ENCODE results near the gene ILDR1.

Gene ILDR1

DNA sequence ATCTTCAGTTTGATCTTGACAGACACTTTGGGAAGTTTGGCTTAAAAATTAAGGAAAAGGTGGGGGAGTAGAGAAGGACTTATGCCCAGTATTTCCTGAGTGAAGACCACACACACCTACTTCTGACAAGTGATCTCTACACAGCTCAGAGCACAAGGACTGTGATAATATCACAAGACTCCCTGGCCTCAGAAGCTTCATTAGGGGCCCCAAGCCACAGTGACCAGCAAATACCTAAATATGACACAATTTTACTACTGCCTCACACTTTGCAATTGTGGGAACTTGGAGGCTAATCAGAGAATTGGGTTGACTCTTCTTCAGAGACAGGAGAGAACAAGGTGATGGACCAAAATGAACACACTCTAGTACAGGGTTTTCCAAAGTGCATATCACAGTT lies 2.6 kb downstream of the ILDR1 start:
- no peak for DNase-seq (ENCODE audit: low read depth)

DNA sequence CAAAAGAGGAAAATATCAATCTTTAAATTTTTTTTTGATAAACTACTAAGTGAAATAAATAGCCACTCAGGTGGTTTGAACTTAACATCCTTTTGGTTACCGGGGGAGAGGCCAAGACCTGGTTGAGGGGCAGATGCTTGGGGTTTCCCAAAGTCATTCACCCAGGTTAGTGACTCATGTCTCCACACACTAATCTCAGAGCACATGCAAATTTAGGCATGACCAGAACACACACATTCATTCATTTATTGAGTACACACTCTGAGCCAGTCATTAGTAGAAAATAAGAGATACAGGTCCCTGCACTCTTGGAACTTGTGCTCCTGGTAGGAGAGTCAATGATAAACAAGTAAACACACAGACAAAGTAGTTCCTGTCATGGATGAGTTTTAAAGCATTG lies 7.3 kb downstream of the ILDR1 start:
- DNase-seq (ENCODE audit: low read depth) = no peak

DNA sequence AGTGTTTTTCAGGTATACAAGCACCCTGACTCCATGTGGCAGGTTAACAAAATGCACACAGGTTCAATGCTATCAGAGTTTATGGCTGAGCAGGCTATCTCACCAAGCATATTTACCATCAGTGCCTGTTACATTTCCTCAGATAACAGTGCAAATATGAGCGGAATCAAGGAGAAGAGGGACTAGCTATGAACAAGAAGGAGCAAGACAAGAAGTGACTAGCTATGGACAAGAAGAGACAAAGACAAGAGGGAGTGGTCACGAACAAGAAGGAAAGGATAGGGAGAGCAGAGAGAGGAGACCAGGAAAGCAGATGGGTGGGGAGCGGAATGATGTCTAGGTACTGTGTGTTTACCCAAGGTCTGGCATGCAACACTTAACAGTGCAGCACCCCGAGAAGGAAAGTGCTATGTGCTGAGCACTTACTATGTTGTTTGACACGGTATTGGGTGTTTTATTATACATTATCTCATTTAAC lies 8.6 kb downstream of the ILDR1 start:
- no peak for DNase-seq (ENCODE audit: low read depth)

DNA sequence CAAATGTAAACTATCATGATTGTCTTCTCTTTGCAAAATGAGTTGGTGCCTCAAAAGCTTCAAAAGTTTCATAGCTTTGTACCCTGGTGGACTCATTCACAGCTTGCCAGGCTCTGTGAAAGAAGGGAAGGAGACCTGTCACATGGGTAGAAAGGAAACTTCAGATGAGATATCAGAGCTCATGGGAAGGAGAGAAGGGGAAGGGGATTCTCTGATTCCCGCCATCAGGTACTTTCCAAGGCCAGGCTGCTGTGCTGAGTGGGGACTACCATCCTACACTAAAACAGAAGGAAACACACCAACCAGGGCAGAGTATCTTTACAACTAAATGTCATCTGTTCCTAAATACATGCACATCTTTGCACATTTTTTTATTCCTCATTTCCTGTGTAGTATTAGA lies 9.2 kb downstream of the ILDR1 start:
- no peak for DNase-seq (ENCODE audit: low read depth)

DNA sequence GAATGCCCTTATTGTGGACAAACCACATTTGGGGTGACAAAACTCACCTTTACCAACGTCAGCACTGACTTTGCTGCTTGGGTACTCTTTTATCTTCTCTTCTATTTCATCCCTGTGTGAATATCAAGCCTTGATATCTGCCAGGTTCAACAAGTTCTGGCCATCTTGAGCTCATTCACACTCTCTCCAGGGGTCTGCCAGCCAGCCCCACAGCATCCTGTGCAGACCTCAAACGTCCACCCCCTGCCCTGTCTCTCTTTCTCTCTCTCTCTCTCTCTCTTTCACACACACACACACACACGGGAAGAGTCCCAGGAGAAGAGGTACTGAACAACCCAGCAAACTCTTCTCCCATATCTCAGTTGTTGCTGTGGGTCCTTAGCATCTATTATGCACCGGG lies 10.7 kb downstream of the ILDR1 start:
- DNase-seq (ENCODE audit: low read depth) = no peak

DNA sequence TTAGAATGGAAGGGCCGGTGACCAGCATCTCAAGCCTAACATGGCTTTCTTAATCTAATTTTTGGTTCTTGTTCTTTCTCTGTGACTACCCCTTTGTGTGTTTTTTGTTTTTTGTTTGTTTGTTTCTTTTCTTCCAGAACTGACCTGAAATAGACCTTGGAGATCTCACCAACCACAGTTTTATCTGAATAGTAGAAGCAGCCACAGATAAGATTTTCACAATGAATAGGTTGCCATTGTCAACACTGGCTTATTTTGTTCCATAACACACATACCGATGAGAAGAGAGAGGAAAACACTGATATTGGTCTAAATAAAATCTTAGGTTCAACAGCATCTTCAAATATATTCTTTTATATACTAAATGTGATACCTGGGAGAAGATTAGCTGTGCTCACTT lies 11.5 kb downstream of the ILDR1 start:
- no peak for DNase-seq (ENCODE audit: low read depth)

DNA sequence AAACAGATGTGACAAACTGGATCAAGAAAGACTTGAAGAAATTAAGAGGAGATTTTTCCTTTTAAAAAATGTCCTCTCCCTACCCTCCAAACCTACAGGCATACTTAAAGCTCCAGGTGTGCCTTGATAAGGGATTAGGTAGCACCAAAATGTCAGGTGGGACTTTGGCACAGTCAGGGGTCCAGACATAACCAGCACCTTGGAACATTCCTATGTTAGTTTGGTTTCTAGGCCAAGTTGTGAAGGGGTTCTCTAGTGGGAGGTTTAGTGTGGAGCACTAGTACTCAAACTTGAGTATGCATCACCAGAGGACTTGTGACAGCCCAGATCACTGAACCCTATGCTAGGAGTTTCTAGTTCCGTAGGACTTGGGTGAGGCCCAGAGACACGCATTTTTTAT lies 13.9 kb downstream of the ILDR1 start:
- no peak for DNase-seq (ENCODE audit: low read depth)

DNA sequence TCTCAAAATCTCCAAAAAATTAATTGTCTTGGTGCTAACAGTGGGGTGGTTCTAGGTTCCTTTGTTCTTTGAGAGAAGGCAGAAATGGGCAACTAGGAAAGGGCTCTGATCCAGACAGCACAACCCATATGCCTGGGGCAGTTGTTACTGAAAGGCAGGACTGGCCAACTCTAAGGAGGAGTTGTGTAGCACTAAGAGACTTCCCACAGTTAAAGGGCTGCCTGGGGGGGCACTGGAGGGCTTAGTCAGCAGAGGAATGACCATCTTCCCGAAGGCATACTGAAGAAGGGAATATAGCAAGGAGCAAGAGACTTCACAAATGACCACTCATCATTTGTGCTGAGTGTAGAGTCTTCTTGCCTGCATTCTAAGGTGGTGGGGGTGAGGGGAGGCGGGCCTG lies 15.8 kb downstream of the ILDR1 start:
- no peak for DNase-seq (ENCODE audit: low read depth)

DNA sequence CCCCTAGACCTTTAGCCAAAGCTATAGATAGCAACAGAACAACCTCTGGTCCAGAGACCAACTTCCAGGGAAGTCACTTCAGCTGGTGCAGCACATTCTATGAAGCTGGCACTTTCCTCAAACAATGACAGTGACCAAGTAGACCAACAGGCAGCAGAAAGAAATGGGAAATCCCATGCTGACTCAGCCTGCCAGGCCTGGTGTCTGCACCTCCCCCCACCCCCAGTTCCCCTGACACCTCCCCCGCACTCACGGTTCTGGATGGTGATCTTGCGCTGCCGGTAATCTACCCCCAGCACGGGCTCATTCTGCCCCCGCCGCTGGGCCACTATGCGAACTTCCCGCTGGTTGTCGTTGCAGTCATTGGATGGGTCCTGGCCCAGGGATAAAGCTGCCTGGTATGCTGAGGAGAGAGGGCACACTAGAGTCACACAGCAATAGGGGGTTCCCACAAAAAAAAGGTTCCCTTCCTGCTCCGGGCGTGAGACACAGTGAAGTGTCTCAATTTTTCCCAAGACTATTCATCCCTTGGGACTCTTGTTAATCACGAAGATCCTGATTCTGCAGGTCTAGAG lies 17.0 kb downstream of the ILDR1 start:
- no peak for DNase-seq (ENCODE audit: low read depth)

DNA sequence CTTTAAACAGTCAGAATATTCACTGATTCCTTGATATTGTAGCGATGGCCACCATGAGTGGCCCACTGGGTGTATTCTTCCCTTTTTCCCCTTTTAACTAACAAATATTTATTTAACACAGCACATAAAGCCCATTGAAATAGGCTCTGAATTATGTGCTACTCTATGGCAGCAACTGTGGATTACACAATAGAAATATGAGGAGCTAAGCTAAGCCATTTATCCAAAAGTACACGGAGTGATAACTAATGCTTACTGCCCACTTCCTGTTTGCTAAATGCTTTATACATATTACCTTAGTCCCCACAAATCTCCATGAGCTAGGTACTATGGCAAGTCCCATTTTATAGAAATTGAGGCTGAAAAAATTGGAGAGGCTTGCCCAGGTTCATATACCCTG lies 17.9 kb downstream of the ILDR1 start:
- DNase-seq (ENCODE audit: low read depth) = no peak

DNA sequence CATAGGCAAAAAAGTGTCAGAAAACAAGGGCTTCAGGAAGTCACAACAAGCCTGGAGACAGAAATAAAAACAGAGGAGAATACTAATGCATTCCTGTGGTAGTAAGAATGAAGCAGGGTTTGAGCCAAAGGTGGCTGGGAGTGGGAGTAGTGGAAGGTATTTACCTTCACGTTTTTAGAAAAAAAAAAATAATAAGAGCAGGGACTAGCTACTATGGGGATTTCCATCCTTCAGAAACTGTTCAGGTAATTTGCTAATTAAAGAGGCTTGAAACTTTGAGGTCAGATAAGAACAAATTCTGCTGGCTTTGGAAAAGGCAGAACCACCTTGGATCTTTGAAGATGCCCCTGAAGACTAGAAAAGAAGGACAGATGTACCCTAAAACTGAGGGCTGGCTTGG lies 18.4 kb downstream of the ILDR1 start:
- DNase-seq (ENCODE audit: low read depth) = no peak

DNA sequence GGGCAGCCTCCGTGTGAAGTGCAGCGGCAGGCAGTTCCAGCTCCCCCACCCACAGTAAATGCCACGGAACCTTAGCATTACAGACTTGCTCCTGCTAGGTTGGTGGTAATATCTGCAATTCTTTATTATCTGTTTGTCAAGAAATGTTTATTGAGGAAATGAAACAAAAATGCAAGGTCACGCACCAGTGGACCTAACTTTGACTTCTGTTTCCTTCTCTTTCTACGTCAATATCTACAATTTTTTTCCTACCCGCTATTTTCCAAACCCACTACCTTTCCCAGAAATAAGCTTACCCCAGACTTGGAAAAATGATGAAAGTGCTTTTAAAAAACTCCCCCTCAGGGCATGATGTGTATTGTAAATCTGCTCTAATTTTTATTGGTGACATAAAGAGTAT lies 18.9 kb downstream of the ILDR1 start:
- no peak for DNase-seq (ENCODE audit: low read depth)

DNA sequence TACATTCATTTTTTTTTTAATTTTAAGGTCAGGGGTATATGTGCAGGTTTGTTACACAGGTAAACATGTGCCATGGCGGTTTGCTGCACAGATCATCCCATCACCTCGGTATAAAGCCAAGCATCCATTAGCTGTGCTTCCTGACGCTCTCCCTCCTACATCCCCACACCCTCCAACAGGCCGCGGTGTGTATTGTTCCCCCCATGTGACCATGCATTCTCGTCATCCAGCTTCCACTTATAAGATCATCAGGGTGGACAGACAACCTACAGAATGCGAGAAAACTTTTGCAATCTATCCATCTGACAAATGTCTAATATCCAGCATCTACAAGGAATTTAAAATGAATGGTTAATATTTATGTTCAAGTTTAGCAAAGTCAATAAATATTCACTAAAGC lies 19.4 kb downstream of the ILDR1 start:
- no peak for DNase-seq (ENCODE audit: low read depth)

DNA sequence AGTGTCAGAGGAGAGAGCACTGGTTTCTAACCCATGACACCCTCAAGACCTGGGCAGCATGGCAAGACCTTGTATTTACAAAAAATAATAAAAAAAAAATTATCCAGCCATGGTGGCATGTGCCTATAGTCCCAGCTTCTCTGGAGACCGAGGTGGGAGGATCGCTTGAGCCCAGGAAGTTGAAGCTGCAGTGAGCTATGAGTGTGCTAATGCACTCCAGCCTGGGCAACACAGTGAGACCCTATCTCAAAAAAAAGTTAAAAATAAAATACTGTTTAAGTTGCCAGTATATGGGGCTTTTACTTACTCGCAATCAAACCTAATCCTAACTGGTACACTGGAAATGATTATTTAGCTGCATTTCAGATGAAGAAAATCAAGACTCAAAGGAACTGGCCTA lies 20.2 kb downstream of the ILDR1 start:
- DNase-seq (ENCODE audit: low read depth) = no peak

DNA sequence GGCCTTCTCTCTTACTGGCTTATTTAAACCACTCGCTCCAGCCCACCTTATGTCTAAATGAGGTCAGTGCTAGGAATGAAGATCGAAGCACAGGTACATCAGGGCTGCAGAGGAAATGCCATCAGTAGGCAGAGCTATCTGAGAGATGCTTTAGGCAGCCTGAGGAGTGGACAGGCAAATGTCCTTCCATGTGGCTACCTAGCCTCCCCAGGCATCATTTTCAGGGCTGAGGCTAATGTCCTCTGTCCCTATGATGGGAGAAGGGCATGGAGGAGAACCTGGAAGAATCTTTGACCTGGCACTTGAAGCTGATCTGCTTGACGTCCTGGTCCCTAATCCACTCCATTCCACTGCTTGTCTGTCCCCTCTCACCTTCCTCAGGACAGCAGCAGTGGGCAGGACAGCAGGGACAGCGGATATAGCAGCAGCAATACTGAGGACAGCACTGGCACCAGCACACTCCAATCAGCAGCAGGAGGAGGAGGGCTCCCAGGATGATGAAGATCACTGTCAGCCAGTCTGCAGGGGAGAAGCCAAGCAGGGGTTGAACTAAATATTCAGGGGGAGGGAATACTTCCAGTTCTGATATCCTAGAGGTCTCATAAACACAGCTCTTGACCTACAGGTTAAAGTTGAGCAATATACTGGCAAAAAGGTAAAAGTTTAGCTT lies 21.0 kb downstream of the ILDR1 start:
- no peak for DNase-seq (ENCODE audit: low read depth)

DNA sequence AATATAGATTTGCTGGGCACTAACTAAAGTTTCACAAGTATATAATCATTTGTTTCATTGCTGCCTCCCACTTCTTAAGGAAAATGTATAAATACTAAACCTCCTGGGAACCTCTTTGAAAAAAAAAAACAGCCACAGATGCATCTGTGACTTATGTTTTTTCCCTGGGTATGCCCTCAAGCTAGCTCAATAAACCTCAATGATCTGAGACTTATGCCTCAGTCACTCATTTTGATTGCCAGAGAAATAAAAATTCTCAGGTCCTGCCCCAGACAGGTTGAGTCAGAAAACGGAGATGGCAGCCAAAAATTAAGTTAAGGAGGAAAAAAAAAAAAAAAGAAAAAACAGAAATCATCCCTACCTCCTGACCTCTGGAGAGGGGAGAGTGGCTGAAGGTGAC lies 22.1 kb downstream of the ILDR1 start:
- no peak for DNase-seq (ENCODE audit: low read depth)

DNA sequence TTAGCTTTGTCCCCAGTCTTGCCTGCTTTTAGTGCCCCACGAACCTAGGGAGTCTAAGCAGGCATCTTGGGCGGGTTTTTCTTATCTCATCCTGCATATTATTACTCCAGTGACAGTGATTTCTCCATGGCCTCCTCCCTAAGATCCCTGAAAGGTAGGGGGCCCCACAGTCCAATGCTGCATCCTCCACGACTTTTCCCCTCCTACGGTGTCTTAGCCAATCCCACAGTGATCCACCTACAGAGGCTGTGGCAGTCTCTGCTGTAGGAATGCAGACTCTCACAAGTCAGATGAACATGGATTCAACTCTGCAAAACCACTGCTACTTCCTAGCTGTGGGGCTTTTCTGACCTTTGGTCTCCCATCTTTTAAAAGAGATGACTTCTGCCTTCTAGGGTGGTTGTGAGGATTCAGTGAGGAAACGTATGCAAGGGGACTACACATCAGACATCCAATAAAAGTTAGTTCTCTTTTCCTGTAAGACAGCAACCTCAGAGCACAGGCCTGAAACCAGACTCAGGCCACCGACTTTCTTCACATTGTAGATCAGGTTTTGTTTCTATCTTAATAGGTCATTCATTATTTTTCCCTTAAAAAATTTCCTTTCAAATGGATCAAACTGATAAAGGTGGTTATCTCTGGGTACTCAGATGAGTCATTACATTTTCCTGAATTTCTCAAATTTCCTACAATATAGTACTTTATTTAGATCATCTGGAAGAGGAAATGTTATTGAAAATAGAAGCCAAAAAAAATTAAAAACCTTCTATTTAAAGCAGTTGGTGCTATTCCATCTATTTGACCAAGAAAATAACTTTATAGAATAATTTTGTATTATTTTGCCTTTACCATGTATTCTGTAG lies 23.2 kb downstream of the ILDR1 start:
- no peak for DNase-seq (ENCODE audit: low read depth)

DNA sequence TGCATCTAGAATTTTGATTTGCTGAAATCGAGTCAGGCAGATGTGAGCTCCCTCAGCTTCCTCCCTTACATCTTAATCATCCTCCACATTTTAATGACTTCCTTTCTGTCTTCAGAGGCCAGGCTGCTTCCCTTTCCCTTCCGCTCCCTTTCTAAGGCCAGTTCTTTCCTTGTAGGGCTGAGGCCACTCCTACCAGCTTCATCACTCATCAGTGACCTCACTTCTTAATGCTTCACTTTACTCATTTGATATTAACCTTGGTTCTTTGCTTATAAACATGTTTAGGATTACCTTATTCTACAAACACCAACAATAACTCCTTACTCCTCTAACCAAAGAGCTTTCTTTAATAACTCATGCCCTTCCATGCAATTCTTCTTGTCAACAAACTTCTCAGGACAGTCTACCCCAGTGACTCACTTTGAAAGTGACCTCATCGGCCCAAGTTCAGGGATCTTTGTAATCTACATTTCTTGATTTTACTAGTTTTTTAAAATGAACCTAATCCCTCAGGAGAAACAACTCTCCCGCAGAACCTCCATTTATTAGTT lies 23.9 kb downstream of the ILDR1 start:
- DNase-seq (ENCODE audit: low read depth) = no peak

DNA sequence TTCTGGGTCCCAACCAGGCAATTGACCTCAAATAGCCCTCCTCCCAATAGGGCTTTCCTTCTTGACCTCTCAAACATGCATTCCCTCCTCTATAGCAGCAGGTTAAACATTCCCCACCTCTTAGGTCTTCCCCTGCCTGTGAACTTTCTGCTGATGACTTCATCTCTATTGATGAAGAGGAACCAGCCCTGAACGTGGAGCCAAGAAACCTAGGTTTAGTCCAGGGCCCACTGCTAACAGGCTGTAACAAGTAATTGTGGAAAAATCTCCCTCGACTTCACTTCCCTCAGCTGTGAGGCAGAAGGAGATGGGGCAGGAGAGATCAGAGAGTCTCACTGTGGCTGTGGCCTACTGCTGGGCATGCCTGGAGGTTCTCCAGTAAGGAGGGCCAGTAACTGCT lies 24.7 kb downstream of the ILDR1 start:
- no peak for DNase-seq (ENCODE audit: low read depth)

DNA sequence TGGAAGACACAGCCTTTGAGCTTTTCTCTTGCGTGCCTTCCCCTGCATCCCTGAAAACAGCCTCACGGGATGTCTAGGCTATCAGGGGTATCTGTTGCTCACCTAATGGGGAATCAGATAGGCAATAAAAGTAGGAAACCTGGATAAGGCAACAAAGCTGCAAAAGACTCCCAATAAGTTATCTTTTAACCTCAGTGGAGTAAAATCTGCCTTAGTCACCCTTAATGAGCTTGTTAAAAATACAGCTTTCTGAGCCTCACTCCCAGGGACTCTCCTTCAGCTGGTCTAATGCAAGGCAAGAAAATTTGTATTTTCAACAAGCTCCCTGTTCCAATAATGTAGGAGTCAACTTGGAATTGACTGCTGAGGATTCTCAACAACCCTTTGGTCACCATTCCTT lies 25.6 kb downstream of the ILDR1 start:
- DNase-seq (ENCODE audit: low read depth) = no peak

DNA sequence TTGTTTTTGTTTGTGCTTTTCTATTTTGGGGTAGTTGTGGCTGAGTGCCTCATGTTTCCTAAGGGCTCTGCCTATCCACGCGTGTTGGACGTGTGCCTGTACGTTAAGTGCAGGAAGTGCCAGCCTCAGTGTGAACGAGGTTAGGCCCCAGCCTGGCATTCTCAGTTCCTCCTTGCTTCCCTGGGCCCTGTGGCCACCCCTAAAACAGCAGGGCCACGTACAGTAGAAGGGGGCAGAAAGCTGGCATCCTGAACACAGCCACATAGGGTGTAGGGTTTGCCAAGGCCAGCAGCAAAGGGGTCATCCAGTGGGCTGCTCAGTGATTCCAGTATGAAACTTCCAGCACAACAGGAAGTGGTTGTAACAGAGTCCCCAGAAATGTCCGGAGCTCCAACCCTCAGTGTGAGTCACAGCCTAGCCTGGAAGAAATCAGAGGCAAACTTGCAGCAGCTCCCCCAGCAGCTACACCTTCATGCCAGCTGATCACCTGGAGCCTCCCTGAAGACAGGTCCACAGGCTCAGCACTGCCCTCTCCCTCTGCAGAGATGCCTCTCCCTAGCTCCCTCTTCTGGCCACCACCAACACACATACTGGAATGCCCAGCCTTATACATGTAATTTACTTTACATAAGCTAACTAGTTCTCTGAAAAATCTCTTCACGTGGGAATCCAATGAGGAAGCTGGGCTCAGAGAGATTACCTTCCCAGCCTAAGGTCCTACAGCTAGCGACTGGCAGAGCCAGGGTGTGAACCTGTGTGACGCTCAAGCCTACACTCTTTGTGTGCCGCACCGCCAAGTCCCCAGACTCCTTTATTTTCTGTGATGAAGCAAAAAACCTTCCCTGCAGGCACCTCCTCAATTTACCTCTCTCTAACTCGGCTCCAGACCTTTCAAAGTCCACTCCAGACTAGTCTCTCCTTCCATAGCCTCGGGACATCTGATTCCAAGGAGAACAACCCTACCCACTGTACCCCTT lies 26.6 kb downstream of the ILDR1 start:
- peak; percentile 6 for DNase-seq (ENCODE audit: low read depth)

DNA sequence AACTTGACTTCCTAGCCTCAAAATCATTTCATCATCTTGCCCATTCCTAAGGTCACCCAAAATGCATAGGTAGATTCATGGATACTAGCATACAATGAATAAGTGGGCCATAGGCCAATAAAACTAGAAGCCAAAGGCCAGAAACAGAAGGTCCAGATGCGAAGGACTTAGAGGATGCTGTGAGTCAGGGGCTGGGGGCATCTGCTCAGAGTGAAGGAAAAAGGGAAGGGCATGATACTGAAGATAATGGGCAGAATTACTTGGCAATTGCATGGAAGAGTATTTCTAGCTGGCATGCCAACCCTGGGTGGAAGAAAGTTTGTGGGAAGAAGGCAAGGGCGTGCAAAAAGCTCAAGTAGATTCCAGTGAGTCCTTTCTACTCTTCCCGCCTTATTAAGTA lies 27.5 kb downstream of the ILDR1 start:
- DNase-seq (ENCODE audit: low read depth) = no peak

Data from T follicular helper cell (primary cell).